Esophagus muscularis mucosa (tissue), 3 donors: ENCODE results near the gene GALNS.

Experiments used
- EP300 ChIP-seq: sonication (generic); formaldehyde crosslinking; IDR thresholded peaks from one replicate; pipeline ENCODE4 v1.6.1; 2017; ENCODE audit warnings: antibody characterized with exemption
- TF ChIP-seq, protein P1 (sequence below), 3 experiments: fragments of 200-600 bp in 2 of 3; fragments of 450-650 bp in 1 of 3; sonication (generic) in 2 of 3; IDR thresholded peaks; one replicate each; pipeline ENCODE4 v1.5.1; 2017 to 2019; ENCODE audit warnings: antibody characterized with exemption in 3 of 3, mild to moderate bottlenecking in 2 of 3, moderate library complexity in 1 of 3

DNA sequence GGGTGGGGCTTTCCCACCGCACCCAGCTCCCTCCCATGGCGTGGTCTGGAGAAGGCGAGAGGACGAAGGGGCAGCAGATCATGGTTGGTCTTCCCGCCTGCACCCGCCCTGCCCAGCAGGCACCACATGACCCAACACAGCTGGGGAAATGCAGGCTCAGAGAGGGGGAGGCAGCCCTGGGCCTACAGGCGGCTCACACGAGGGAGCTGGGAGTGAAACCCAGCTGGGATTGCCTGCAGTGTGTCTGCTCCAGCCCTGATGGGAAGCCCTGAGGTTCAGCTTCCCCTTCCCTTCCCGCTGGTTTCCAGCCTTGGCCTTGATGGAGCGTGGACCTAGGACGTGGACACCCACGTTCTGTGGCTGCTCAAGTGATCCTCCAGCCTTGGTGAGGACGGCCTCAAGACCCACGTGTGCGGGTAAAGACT, 29.7 kb upstream of the GALNS start:
- TF ChIP-seq, protein P1, sequence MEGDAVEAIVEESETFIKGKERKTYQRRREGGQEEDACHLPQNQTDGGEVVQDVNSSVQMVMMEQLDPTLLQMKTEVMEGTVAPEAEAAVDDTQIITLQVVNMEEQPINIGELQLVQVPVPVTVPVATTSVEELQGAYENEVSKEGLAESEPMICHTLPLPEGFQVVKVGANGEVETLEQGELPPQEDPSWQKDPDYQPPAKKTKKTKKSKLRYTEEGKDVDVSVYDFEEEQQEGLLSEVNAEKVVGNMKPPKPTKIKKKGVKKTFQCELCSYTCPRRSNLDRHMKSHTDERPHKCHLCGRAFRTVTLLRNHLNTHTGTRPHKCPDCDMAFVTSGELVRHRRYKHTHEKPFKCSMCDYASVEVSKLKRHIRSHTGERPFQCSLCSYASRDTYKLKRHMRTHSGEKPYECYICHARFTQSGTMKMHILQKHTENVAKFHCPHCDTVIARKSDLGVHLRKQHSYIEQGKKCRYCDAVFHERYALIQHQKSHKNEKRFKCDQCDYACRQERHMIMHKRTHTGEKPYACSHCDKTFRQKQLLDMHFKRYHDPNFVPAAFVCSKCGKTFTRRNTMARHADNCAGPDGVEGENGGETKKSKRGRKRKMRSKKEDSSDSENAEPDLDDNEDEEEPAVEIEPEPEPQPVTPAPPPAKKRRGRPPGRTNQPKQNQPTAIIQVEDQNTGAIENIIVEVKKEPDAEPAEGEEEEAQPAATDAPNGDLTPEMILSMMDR (IDR thresholded peaks at IDR 0.05) = no peak
- TF ChIP-seq EP300 = no peak
